ENCODE results near the gene SEC61A1. TPM values are rescaled to one million over a fixed set of nuclear protein-coding genes. Genes with fewer than 3 reads are reported as not detected.

SEC61A1 gene
- total RNA-seq, 1 donor from 2014 or later, result 54.7 TPM

- ATAC-seq (ENCODE audit: poor library complexity), result peak; percentile 0
- intact Hi-C loops (cut with DNase I), result loop anchor here (10.0 kb wide), 2 partner anchors 60 to 420 kb away; partner anchors contain the start of gene GATA2
- no peak for DNase-seq
These were observed 22.7 kb downstream of the SEC61A1 start for GRCh38 chr3:128074851-128075521.

- intact Hi-C loops (cut with DNase I), result loop anchor here (10.0 kb wide), 2 partner anchors 59 to 419 kb away; partner anchors contain the start of gene GATA2
- ATAC-seq (ENCODE audit: poor library complexity), result peak; percentile 94
- peak; percentile 94 for DNase-seq
These were observed 23.6 kb downstream of the SEC61A1 start for GRCh38 chr3:128075522-128076482.

GRCh38 chr3:128076483-128077201 lies 24.4 kb downstream of the SEC61A1 start:
- ATAC-seq (ENCODE audit: poor library complexity) (peak; percentile 9), DNase-seq (peak; percentile 73)
- intact Hi-C loops (cut with DNase I), result loop anchor here (10.0 kb wide), 2 partner anchors 58 to 418 kb away; partner anchors contain the start of gene GATA2

GRCh38 chr3:128077202-128077624 lies 25.0 kb downstream of the SEC61A1 start:
- DNase-seq, result peak; percentile 45
- intact Hi-C loops (cut with DNase I), result loop anchor here (10.0 kb wide), 2 partner anchors 58 to 418 kb away; partner anchors contain the start of gene GATA2
- ATAC-seq (ENCODE audit: poor library complexity), result no peak

- DNase-seq (no peak), ATAC-seq (ENCODE audit: poor library complexity) (no peak)
- intact Hi-C loops (cut with DNase I), result loop anchor here (10.0 kb wide), 2 partner anchors 57 to 417 kb away; partner anchors contain the start of gene GATA2
These were observed 25.4 kb downstream of the SEC61A1 start for GRCh38 chr3:128077665-128078064.

- no peak for ATAC-seq (ENCODE audit: poor library complexity)
- intact Hi-C loops (cut with DNase I), result loop anchor here (10.0 kb wide), 2 partner anchors 56 to 416 kb away; partner anchors contain the start of gene GATA2
- DNase-seq, result no peak
These were observed 26.1 kb downstream of the SEC61A1 start for GRCh38 chr3:128078322-128078721.

- intact Hi-C loops (cut with DNase I), result loop anchor here (10.0 kb wide), 2 partner anchors 56 to 416 kb away; partner anchors contain the start of gene GATA2
- DNase-seq (no peak), ATAC-seq (ENCODE audit: poor library complexity) (no peak)
These were observed 26.6 kb downstream of the SEC61A1 start for GRCh38 chr3:128078875-128079274.

- no peak for ATAC-seq (ENCODE audit: poor library complexity)
- DNase-seq, result no peak
- intact Hi-C loops (cut with DNase I), result loop anchor here (10.0 kb wide), 2 partner anchors 55 to 415 kb away; partner anchors contain the start of gene GATA2
These were observed 27.6 kb downstream of the SEC61A1 start for GRCh38 chr3:128079823-128080222.

GRCh38 chr3:128080323-128081080 lies 28.3 kb downstream of the SEC61A1 start:
- no peak for DNase-seq
- intact Hi-C loops (cut with DNase I), result no loop called here
- ATAC-seq (ENCODE audit: poor library complexity), result no peak

- no peak for DNase-seq
- no peak for ATAC-seq (ENCODE audit: poor library complexity)
- intact Hi-C loops (cut with DNase I), result no loop called here
These were observed 29.0 kb downstream of the SEC61A1 start for GRCh38 chr3:128081226-128081625.

GRCh38 chr3:128081846-128082245 lies 29.6 kb downstream of the SEC61A1 start:
- DNase-seq (no peak), ATAC-seq (ENCODE audit: poor library complexity) (no peak)
- intact Hi-C loops (cut with DNase I), result no loop called here

GRCh38 chr3:128082546-128082945 lies 30.3 kb downstream of the SEC61A1 start:
- intact Hi-C loops (cut with DNase I), result no loop called here

GRCh38 chr3:128083396-128083795 lies 31.2 kb downstream of the SEC61A1 start:
- intact Hi-C loops (cut with DNase I), result no loop called here
- peak; percentile 4 for ATAC-seq (ENCODE audit: poor library complexity)
- DNase-seq, result no peak

More at GRCh38 chr3:128082546-128082945, 30.3 kb downstream of the SEC61A1 start:
- no peak for ATAC-seq (ENCODE audit: poor library complexity)
- DNase-seq, result no peak

GRCh38 chr3:128083980-128084674 lies 31.9 kb downstream of the SEC61A1 start:
- peak; percentile 82 for ATAC-seq (ENCODE audit: poor library complexity)
- intact Hi-C loops (cut with DNase I), result no loop called here
- DNase-seq, result no peak

GRCh38 chr3:128084675-128085021 lies 32.4 kb downstream of the SEC61A1 start:
- DNase-seq (no peak), ATAC-seq (ENCODE audit: poor library complexity) (peak; percentile 40)
- intact Hi-C loops (cut with DNase I), result no loop called here

- DNase-seq (no peak), ATAC-seq (ENCODE audit: poor library complexity) (no peak)
- intact Hi-C loops (cut with DNase I), result no loop called here
These were observed 36.9 kb downstream of the SEC61A1 start for GRCh38 chr3:128089135-128089534.

GRCh38 chr3:128091586-128091985 lies 39.3 kb downstream of the SEC61A1 start:
- intact Hi-C loops (cut with DNase I), result loop anchor here (10.0 kb wide), 1 partner anchor 513 kb away; no protein-coding TSS in a partner anchor
- no peak for ATAC-seq (ENCODE audit: poor library complexity)
- no peak for DNase-seq

Data from Right ventricle myocardium superior (tissue), 1 donor.